Measurements from ENCODE around the gene METTL8. TPM values are rescaled to one million over a fixed set of nuclear protein-coding genes. Genes with fewer than 3 reads are reported as not detected.

Gene METTL8
- total RNA-seq, 1 experiment from 2014 or later: 6.9 TPM

Other genes with a start within 250 kb of the METTL8 start
- 3.8 and 4.4 TPM in 2 replicates for gene DCAF17, start 236 bp upstream of the METTL8 start, total RNA-seq (2014; rRNA removed; shearing (Covaris generic))
- gene CYBRD1, start 88.5 kb upstream of the METTL8 start, total RNA-seq (2014; rRNA removed; shearing (Covaris generic)): 0.64 and 1.1 TPM in 2 replicates

Data from HT-29 (cell line).